ENCODE data around the gene TET2. TPM values are rescaled to one million over a fixed set of nuclear protein-coding genes. Genes with fewer than 3 reads are reported as not detected.
"Not testable (repeated sequence)": the region's sequence is repeated elsewhere in the genome, so short reads cannot be mapped to it uniquely, and the experiment has no call there.

Gene TET2
- total RNA-seq, 1 donor from 2014 or later: 9.9 TPM

GRCh38 chr4:105296672-105297071 is 150.0 kb downstream of the TET2 start:
- no peak for DNase-seq

GRCh38 chr4:105299027-105299426 is 152.4 kb downstream of the TET2 start:
- not testable (repeated sequence) for DNase-seq

- DNase-seq: no peak
Measured at GRCh38 chr4:105304085-105304484, 157.4 kb downstream of the TET2 start.

GRCh38 chr4:105305019-105305836 is 158.6 kb downstream of the TET2 start:
- DNase-seq: no peak

- no peak for DNase-seq
Measured at GRCh38 chr4:105306158-105306781, 159.6 kb downstream of the TET2 start.

- no peak for DNase-seq
Measured at GRCh38 chr4:105306820-105307219, 160.1 kb downstream of the TET2 start.

- no peak for DNase-seq
Measured at GRCh38 chr4:105318486-105318885, 171.8 kb downstream of the TET2 start.

- DNase-seq: no peak
Measured at GRCh38 chr4:105327222-105327621, 180.5 kb downstream of the TET2 start.

- no peak for DNase-seq
Measured at GRCh38 chr4:105327956-105328355, 181.3 kb downstream of the TET2 start.

GRCh38 chr4:105329081-105329480 is 182.4 kb downstream of the TET2 start:
- DNase-seq: no peak

All from dermis blood vessel endothelial cell (primary cell).